Stimulated activated naive CD4-positive, alpha-beta T cell treated with Interleukin-2 at 50 U/mL for 16 hours (primary cell): ENCODE measurements around the gene LAMC2.
"Not testable (repeated sequence)": the region's sequence is repeated elsewhere in the genome, so short reads cannot be mapped to it uniquely, and the experiment has no call there.

ENCODE experiments used
- DNase-seq: peaks from one replicate; lab custom pipeline; 2025; lab: John Stamatoyannopoulos, UW

Gene LAMC2

GRCh38 chr1:183263886-183264602, 78.0 kb downstream of the LAMC2 start:
- DNase-seq: no peak

- no peak for DNase-seq
These were observed 81.8 kb downstream of the LAMC2 start for GRCh38 chr1:183267646-183268431.

GRCh38 chr1:183270541-183271141, 84.6 kb downstream of the LAMC2 start:
- no peak for DNase-seq

- DNase-seq: no peak
These were observed 86.4 kb downstream of the LAMC2 start for GRCh38 chr1:183272390-183272848.

GRCh38 chr1:183273300-183273699, 87.2 kb downstream of the LAMC2 start:
- no peak for DNase-seq

- not testable (repeated sequence) for DNase-seq
These were observed 87.9 kb downstream of the LAMC2 start for GRCh38 chr1:183273984-183274383.

- no peak for DNase-seq
These were observed 88.8 kb downstream of the LAMC2 start for GRCh38 chr1:183274836-183275235.

- no peak for DNase-seq
These were observed 89.3 kb downstream of the LAMC2 start for GRCh38 chr1:183275322-183275721.

GRCh38 chr1:183276386-183277080, 90.5 kb downstream of the LAMC2 start:
- no peak for DNase-seq

GRCh38 chr1:183277821-183278738, 92.0 kb downstream of the LAMC2 start:
- DNase-seq: no peak

GRCh38 chr1:183278739-183279591, 92.9 kb downstream of the LAMC2 start:
- DNase-seq: no peak

- no peak for DNase-seq
These were observed 93.8 kb downstream of the LAMC2 start for GRCh38 chr1:183279835-183280234.

GRCh38 chr1:183281039-183281438, 95.0 kb downstream of the LAMC2 start:
- DNase-seq: no peak

- peak; percentile 54 for DNase-seq
These were observed 95.6 kb downstream of the LAMC2 start for GRCh38 chr1:183281553-183282091.

GRCh38 chr1:183282101-183282855, 96.2 kb downstream of the LAMC2 start:
- no peak for DNase-seq

- no peak for DNase-seq
These were observed 97.2 kb downstream of the LAMC2 start for GRCh38 chr1:183283286-183283685.

GRCh38 chr1:183284086-183284485, 98.0 kb downstream of the LAMC2 start:
- DNase-seq: no peak

- DNase-seq: no peak
These were observed 99.2 kb downstream of the LAMC2 start for GRCh38 chr1:183285256-183285655.

- no peak for DNase-seq
These were observed 99.7 kb downstream of the LAMC2 start for GRCh38 chr1:183285746-183286145.
